Endothelial cell of umbilical vein (primary cell): Measurements from ENCODE around the gene HIKESHI. TPM values are rescaled to one million over a fixed set of nuclear protein-coding genes. Genes with fewer than 3 reads are reported as not detected.

Experiments used
- BruUV-seq: library from RNA; stranded (reverse); fragments of 400-500 nt; replicated peaks from 2 replicates; lab custom pipeline; 2021; lab: Mats Ljungman, UMichigan
- CTCF ChIA-PET: fragments of 300-600, 350-600 bp; sonication (Branson Sonifier 250); formaldehyde crosslinking; loops from one replicate; lab custom pipeline; 2021; ENCODE audit warnings: antibody characterized with exemption, inconsistent platforms; lab: Charles Lee
- POLR2A ChIA-PET: fragments of 300-600, 350-600 bp; sonication (Branson Sonifier 250); formaldehyde crosslinking; loops from one replicate; lab custom pipeline; 2021; ENCODE audit warnings: antibody characterized with exemption, inconsistent platforms; lab: Charles Lee
- DNase-seq: peaks from one replicate; pipeline ENCODE4 v3.0.0-alpha.2; 2011; ENCODE audit warnings: low read depth, low spot score
- FAIRE-seq: peaks from 2 replicates; lab custom pipeline; 2011; peaks lifted over from hg19 to GRCh38; lab: Jason Lieb, UNC
- H2AFZ ChIP-seq: 2 replicates; pipeline ENCODE4 v1.6.0; 2012; ENCODE audit warnings: low read depth, low read length, control low read depth, inconsistent platforms
- H3K27ac ChIP-seq: 2 replicates; pipeline ENCODE4 v1.5.1; 2011; ENCODE audit warnings: low read depth, mild to moderate bottlenecking, control low read depth, low read length, moderate library complexity; ENCODE audit not compliant: insufficient read depth
- H3K27me3 ChIP-seq, 2 experiments: 2 replicates each; pipeline versions ENCODE4 v1.6.0 to v1.6.1; 2011; ENCODE audit warnings: low read length in 2 of 2, mixed read lengths in 1 of 2; ENCODE audit not compliant: control insufficient read depth in 2 of 2, insufficient read depth in 2 of 2
- H3K36me3 ChIP-seq, 2 experiments: 2 replicates in 1 of 2; 3 replicates in 1 of 2; pipeline ENCODE4 v1.5.1; 2011; ENCODE audit warnings: low read length in 2 of 2, mild to moderate bottlenecking in 1 of 2, moderate library complexity in 1 of 2; ENCODE audit not compliant: control insufficient read depth in 2 of 2, insufficient read depth in 2 of 2; ENCODE audit errors: extremely low read depth in 1 of 2
- H3K4me1 ChIP-seq: 3 replicates; pipeline ENCODE4 v1.5.1; 2011; ENCODE audit warnings: mild to moderate bottlenecking, low read length; ENCODE audit not compliant: control insufficient read depth, insufficient read depth; ENCODE audit errors: extremely low read depth
- H3K4me2 ChIP-seq: 2 replicates; pipeline ENCODE4 v1.6.1; 2011; ENCODE audit warnings: low read length, control low read depth, mixed read lengths; ENCODE audit not compliant: insufficient read depth
- H3K4me3 ChIP-seq, 3 experiments: fragments of 200-600 bp in 1 of 3; sonication (generic), shearing (Covaris generic) in 1 of 3; replicated peaks in 1 of 3; 2 replicates each; pipeline ENCODE4 v1.5.1; 2011 to 2016; ENCODE audit warnings: control low read depth in 3 of 3, low read length in 3 of 3, mild to moderate bottlenecking in 2 of 3, inconsistent platforms in 1 of 3, low read depth in 1 of 3, moderate library complexity in 1 of 3; ENCODE audit not compliant: insufficient read depth in 1 of 3
- H3K79me2 ChIP-seq: 2 replicates; pipeline ENCODE4 v1.6.0; 2012; ENCODE audit warnings: low read length, inconsistent platforms; ENCODE audit not compliant: control insufficient read depth, insufficient read depth
- H3K9ac ChIP-seq: replicated peaks from 2 replicates; pipeline ENCODE3; 2011; ENCODE audit warnings: low read length, control low read depth; ENCODE audit not compliant: insufficient read depth; ENCODE audit errors: extremely low read depth
- H3K9me1 ChIP-seq: replicated peaks from 3 replicates; pipeline ENCODE4 v1.6.0; 2011; ENCODE audit warnings: mild to moderate bottlenecking, low read length; ENCODE audit not compliant: control insufficient read depth, insufficient read depth; ENCODE audit errors: extremely low read depth
- H3K9me3 ChIP-seq: replicated peaks from 2 replicates; pipeline ENCODE4 v1.5.1; 2012; ENCODE audit warnings: low read length, inconsistent platforms; ENCODE audit not compliant: control insufficient read depth, insufficient read depth
- H4K20me1 ChIP-seq: replicated peaks from 2 replicates; pipeline ENCODE3; 2011; ENCODE audit warnings: mild to moderate bottlenecking, low read length; ENCODE audit not compliant: control insufficient read depth, insufficient read depth; ENCODE audit errors: extremely low read depth
- EZH2 ChIP-seq: IDR thresholded peaks from 2 replicates; pipeline ENCODE4 v1.6.1; 2012; ENCODE audit warnings: borderline replicate concordance, low read depth, mild to moderate bottlenecking, moderate library complexity, low read length, inconsistent platforms; ENCODE audit not compliant: severe bottlenecking
- FOS ChIP-seq: IDR thresholded peaks from 2 replicates; pipeline ENCODE4 v1.6.1; 2011; ENCODE audit warnings: mild to moderate bottlenecking, low read length, moderate library complexity, borderline replicate concordance; ENCODE audit not compliant: insufficient read depth
- GATA2 ChIP-seq: IDR thresholded peaks from 2 replicates; pipeline ENCODE4 v1.7.0; 2011; ENCODE audit warnings: low read depth, mild to moderate bottlenecking, moderate library complexity, mixed read lengths, low read length; ENCODE audit not compliant: insufficient read length, insufficient read depth
- JUN ChIP-seq: IDR thresholded peaks from 2 replicates; pipeline ENCODE4 v1.6.1; 2011; ENCODE audit warnings: borderline replicate concordance, low read depth; ENCODE audit not compliant: insufficient read length, insufficient read depth
- MAX ChIP-seq: IDR thresholded peaks from 2 replicates; pipeline ENCODE4 v1.6.1; 2011; ENCODE audit not compliant: insufficient read depth, insufficient read length
- MYC ChIP-seq: IDR thresholded peaks from one replicate; pipeline ENCODE4 v1.6.1; 2011; ENCODE audit warnings: mild to moderate bottlenecking, low read depth, low read length
- POLR2AphosphoS5 ChIP-seq: IDR thresholded peaks from 2 replicates; pipeline ENCODE4 v1.6.1; 2012; ENCODE audit warnings: low read depth, mild to moderate bottlenecking, control low read depth, low read length, moderate library complexity; ENCODE audit not compliant: insufficient read depth
- dilution Hi-C: fragments of 300-500 bp; cut with MboI; formaldehyde crosslinking; loops from one replicate; pipeline ENCODE4 v1.15.0; 2019; ENCODE audit warnings: low sequenced_read_pairs; ENCODE audit not compliant: extremely low pct_ligation_motif_present
- intact Hi-C: fragments of 100-400 bp; cut with micrococcal nuclease; formaldehyde crosslinking; loops from one replicate; pipeline ENCODE4 v1.10.0; 2022
- polyA plus RNA-seq, 4 experiments: library from polyadenylated mRNA; depleted of rRNA in 3 of 4; stranded (reverse) in 3 of 4; unstranded in 1 of 4; fragments of >200 nt; gene quantifications; 2 replicates each; pipeline versions ENCODE4 v1.2.1 to v1.2.3, GENCODE V29; 2011 to 2012; ENCODE audit warnings: missing spikeins in 1 of 4
- total RNA-seq: library from RNA; stranded (reverse); gene quantifications from 2 replicates; pipeline ENCODE4 v1.2.3, GENCODE V29; 2021
- TF ChIP-seq, protein P1 (sequence below), 2 donors: IDR thresholded peaks; 1 replicate in 1 of 2; 2 replicates in 1 of 2; pipeline ENCODE4 v1.5.1; 2011; ENCODE audit warnings: low read length in 2 of 2, mild to moderate bottlenecking in 2 of 2, moderate library complexity in 2 of 2, control low read depth in 1 of 2, inconsistent platforms in 1 of 2, low read depth in 1 of 2; ENCODE audit not compliant: insufficient read depth in 1 of 2; ENCODE audit errors: extremely low read depth in 1 of 2

HIKESHI gene
- total and polyA plus RNA-seq, 2 donors (not counting 3 experiments of a cell fraction or from before 2014, with no cell fraction given), result 40.2 to 66.9 TPM

- dilution Hi-C loops, result no loop called here
- Histone ChIP-seq H2AFZ (no peak overlapping the region), H3K9me1 (no peaks in the 10 kb centered on the region), H3K9ac (no peak overlapping the region), H3K27ac (no peak overlapping the region), H3K79me2 (no peaks in the 10 kb centered on the region), H3K36me3 (no peaks in the 10 kb centered on the region), H3K4me1 (peaks cover 12% of the 10 kb centered on the region), H3K4me2 (no peak overlapping the region), H3K27me3 (no peaks in the 10 kb centered on the region), H4K20me1 (no peaks in the 10 kb centered on the region), H3K9me3 (no peaks in the 10 kb centered on the region), H3K4me3 (no peak overlapping the region)
- intact Hi-C loops, result no loop called here
- FAIRE-seq, result no peak
- POLR2A ChIA-PET, result no interaction called here
- TF ChIP-seq MAX, result no peak
- DNase-seq, result no peak
- CTCF ChIA-PET, result interaction anchor here (1.0 kb wide), 1 partner anchor 27 kb away, joined by 5 read pairs; no protein-coding TSS in a partner anchor
- BruUV-seq, result no TSS peak
Measured at GRCh38 chr11:86388198-86388597, 86.2 kb downstream of the HIKESHI start.

DNA sequence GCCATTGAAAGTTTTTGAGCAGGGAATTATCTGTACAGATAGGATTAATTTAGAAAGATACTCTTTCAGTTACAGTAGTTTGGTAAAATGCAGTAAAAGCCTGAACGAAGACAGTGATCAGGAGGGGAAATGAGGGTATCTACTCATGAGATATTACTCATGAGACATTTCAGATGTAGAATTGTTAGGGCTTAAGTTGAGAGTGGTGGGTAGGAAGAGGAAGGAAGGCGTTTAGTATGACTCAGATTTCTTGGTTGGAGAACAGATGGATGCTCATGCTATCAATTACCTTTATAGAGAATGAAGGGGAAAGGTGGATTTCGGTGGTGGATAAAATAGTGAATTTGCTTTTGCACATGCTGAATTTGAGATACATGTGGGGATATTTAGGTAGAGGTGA lies 88.4 kb downstream of the HIKESHI start:
- TF ChIP-seq POLR2AphosphoS5, result no peak
- TF ChIP-seq FOS, result peak; percentile 86
- TF ChIP-seq, protein P1, sequence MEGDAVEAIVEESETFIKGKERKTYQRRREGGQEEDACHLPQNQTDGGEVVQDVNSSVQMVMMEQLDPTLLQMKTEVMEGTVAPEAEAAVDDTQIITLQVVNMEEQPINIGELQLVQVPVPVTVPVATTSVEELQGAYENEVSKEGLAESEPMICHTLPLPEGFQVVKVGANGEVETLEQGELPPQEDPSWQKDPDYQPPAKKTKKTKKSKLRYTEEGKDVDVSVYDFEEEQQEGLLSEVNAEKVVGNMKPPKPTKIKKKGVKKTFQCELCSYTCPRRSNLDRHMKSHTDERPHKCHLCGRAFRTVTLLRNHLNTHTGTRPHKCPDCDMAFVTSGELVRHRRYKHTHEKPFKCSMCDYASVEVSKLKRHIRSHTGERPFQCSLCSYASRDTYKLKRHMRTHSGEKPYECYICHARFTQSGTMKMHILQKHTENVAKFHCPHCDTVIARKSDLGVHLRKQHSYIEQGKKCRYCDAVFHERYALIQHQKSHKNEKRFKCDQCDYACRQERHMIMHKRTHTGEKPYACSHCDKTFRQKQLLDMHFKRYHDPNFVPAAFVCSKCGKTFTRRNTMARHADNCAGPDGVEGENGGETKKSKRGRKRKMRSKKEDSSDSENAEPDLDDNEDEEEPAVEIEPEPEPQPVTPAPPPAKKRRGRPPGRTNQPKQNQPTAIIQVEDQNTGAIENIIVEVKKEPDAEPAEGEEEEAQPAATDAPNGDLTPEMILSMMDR (IDR thresholded peaks at IDR 0.05; ENCODE audit: extremely low read depth in 1 of 2, insufficient read depth in 1 of 2, low read depth in 1 of 2, low read length in 2 of 2), result no peak
- no peak for TF ChIP-seq JUN
- TF ChIP-seq EZH2, result no peak
- TF ChIP-seq MYC, result no peak
- TF ChIP-seq GATA2, result peak; percentile 68
- TF ChIP-seq MAX, result no peak
- dilution Hi-C loops (no loop called here), intact Hi-C loops (no loop called here)
- Histone ChIP-seq H2AFZ (peak overlapping the region; percentile 28), H3K4me1 (peaks cover 16% of the 10 kb centered on the region), H3K4me2 (peak overlapping the region; percentile 49), H3K9me1 (no peaks in the 10 kb centered on the region), H3K27ac (peak overlapping the region; percentile 35), H3K4me3 (no peak overlapping the region), H3K36me3 (no peaks in the 10 kb centered on the region), H3K79me2 (no peaks in the 10 kb centered on the region), H3K9ac (no peak overlapping the region), H4K20me1 (no peaks in the 10 kb centered on the region), H3K9me3 (no peaks in the 10 kb centered on the region), H3K27me3 (no peaks in the 10 kb centered on the region)
- no TSS peak for BruUV-seq
- DNase-seq (peak; percentile 24), FAIRE-seq (peak; percentile 73)
- CTCF ChIA-PET, result no interaction called here
- POLR2A ChIA-PET, result no interaction called here
